GM23338 (cell line): ENCODE measurements around the gene EHMT2. TPM values are rescaled to one million over a fixed set of nuclear protein-coding genes. Genes with fewer than 3 reads are reported as not detected.

Source experiments
- ATAC-seq: fragments of 200-7000 bp; cut with Tn5 transposase; 3 replicates; pipeline ENCODE4 v1.9.1; 2020
- DNase-seq: peaks from one replicate; pipeline ENCODE4 v3.0.0-alpha.2; 2015; ENCODE audit warnings: low spot score
- H2AFZ ChIP-seq: fragments of 200-600 bp; sonication (generic); 2 replicates; pipeline ENCODE4 v1.8.0; 2016; ENCODE audit warnings: antibody characterized with exemption, mild to moderate bottlenecking, moderate library complexity
- H3F3A ChIP-seq: fragments of 200-600 bp; sonication (generic); replicated peaks from 2 replicates; pipeline ENCODE4 v1.8.0; 2017; ENCODE audit warnings: antibody characterized with exemption, mixed run types, low read depth
- H3K27ac ChIP-seq: fragments of 200-600 bp; sonication (generic); 2 replicates; pipeline ENCODE4 v1.6.1; 2016; ENCODE audit warnings: low read depth
- H3K27me3 ChIP-seq: fragments of 200-600 bp; sonication (generic); 2 replicates; pipeline ENCODE4 v1.8.0; 2016; ENCODE audit warnings: mild to moderate bottlenecking, mixed run types, moderate library complexity; ENCODE audit not compliant: insufficient read depth
- H3K36me3 ChIP-seq: fragments of 200-600 bp; sonication (generic); 2 replicates; pipeline ENCODE4 v1.8.0; 2016; ENCODE audit warnings: mild to moderate bottlenecking; ENCODE audit not compliant: insufficient read depth
- H3K4me1 ChIP-seq: fragments of 200-600 bp; sonication (generic); 2 replicates; pipeline ENCODE4 v1.8.0; 2016; ENCODE audit warnings: mild to moderate bottlenecking, moderate library complexity; ENCODE audit not compliant: insufficient read depth
- H3K4me2 ChIP-seq: fragments of 200-600 bp; sonication (generic); 2 replicates; pipeline ENCODE4 v1.7.1; 2017; ENCODE audit warnings: mixed run types
- H3K4me3 ChIP-seq: fragments of 200-600 bp; sonication (generic); 2 replicates; pipeline ENCODE4 v1.6.1; 2016; ENCODE audit warnings: mixed run types
- H3K79me2 ChIP-seq: fragments of 200-600 bp; sonication (generic); replicated peaks from 2 replicates; pipeline ENCODE4 v1.8.0; 2017; ENCODE audit warnings: mild to moderate bottlenecking; ENCODE audit not compliant: insufficient read depth
- H3K9me2 ChIP-seq: fragments of 200-600 bp; sonication (generic); 2 replicates; pipeline ENCODE4 v1.8.0; 2017; ENCODE audit not compliant: insufficient read depth
- H4K20me1 ChIP-seq: fragments of 200-600 bp; sonication (generic); replicated peaks from 2 replicates; pipeline ENCODE4 v1.8.0; 2017; ENCODE audit warnings: mild to moderate bottlenecking; ENCODE audit not compliant: insufficient read depth
- H3K27ac Mint-ChIP-seq: 2 replicates; pipeline ENCODE4 v1.8.0; 2020; ENCODE audit warnings: inconsistent platforms, mild to moderate bottlenecking, moderate library complexity, mixed read lengths
- H3K27me3 Mint-ChIP-seq: 3 replicates; pipeline ENCODE4 v1.8.0; 2022; ENCODE audit warnings: low read depth, mild to moderate bottlenecking, moderate library complexity, mixed read lengths, inconsistent platforms; ENCODE audit not compliant: insufficient read depth, poor library complexity
- H3K36me3 Mint-ChIP-seq: 3 replicates; pipeline ENCODE4 v1.8.0; 2021; ENCODE audit warnings: low read depth, mild to moderate bottlenecking, inconsistent platforms, moderate library complexity, mixed read lengths
- H3K4me1 Mint-ChIP-seq: 3 replicates; pipeline ENCODE4 v1.8.0; 2020; ENCODE audit warnings: mild to moderate bottlenecking, inconsistent platforms, mixed read lengths
- H3K4me3 Mint-ChIP-seq: 3 replicates; pipeline ENCODE4 v1.8.0; 2021; ENCODE audit warnings: moderate library complexity, mild to moderate bottlenecking, inconsistent platforms, mixed read lengths
- H3K9me3 Mint-ChIP-seq: 3 replicates; pipeline ENCODE4 v1.8.0; 2020; ENCODE audit warnings: moderate library complexity, mild to moderate bottlenecking, inconsistent platforms, mixed read lengths
- CREB1 ChIP-seq: fragments of 250-450 bp; sonication (Bioruptor Pico); IDR thresholded peaks from 2 replicates; pipeline ENCODE4 v1.5.0; 2020; ENCODE audit warnings: low read depth, mild to moderate bottlenecking, moderate library complexity
- EZH2 ChIP-seq: fragments of 200-600 bp; sonication (generic); IDR thresholded peaks from one replicate; pipeline ENCODE4 v1.8.0; 2017; ENCODE audit warnings: antibody characterized with exemption, mild to moderate bottlenecking, low read depth; ENCODE audit not compliant: unreplicated experiment
- EZH2phosphoT487 ChIP-seq: fragments of 200-600 bp; sonication (generic); IDR thresholded peaks from one replicate; pipeline ENCODE4 v1.8.1; 2018; ENCODE audit warnings: antibody characterized with exemption; ENCODE audit not compliant: unreplicated experiment
- JUNB ChIP-seq: IDR thresholded peaks from one replicate; pipeline ENCODE4 v1.6.1; 2016; ENCODE audit warnings: antibody characterized with exemption; ENCODE audit not compliant: unreplicated experiment
- NANOG ChIP-seq: IDR thresholded peaks from 2 replicates; pipeline ENCODE4 v1.6.1; 2016; ENCODE audit warnings: antibody characterized with exemption, borderline replicate concordance
- POLR2AphosphoS5 ChIP-seq: IDR thresholded peaks from 2 replicates; pipeline ENCODE4 v1.6.1; 2016; ENCODE audit warnings: antibody characterized with exemption, low read depth
- STAT1 ChIP-seq: IDR thresholded peaks from one replicate; pipeline ENCODE4 v1.6.1; 2016; ENCODE audit warnings: antibody characterized with exemption; ENCODE audit not compliant: unreplicated experiment
- ZNF114 ChIP-seq: fragments of 250-450 bp; sonication (Bioruptor Pico); IDR thresholded peaks from 2 replicates; pipeline ENCODE4 v1.5.0; 2020; ENCODE audit warnings: mild to moderate bottlenecking, moderate library complexity
- ZNF331 ChIP-seq: fragments of 250-450 bp; sonication (Bioruptor Pico); IDR thresholded peaks from 2 replicates; pipeline ENCODE4 v1.5.0; 2020; ENCODE audit warnings: low read depth, mild to moderate bottlenecking, moderate library complexity
- polyA plus RNA-seq: library from polyadenylated mRNA; unstranded; fragments of >200 nt; fragmentation: Nextera tagmentation; extraction: Ambion mirVana; gene quantifications from 2 replicates; pipeline ENCODE4 v1.2.1, GENCODE V29; 2016
- total RNA-seq: library from RNA; depleted of rRNA; stranded (reverse); fragments of >200 nt; shearing (Covaris generic); gene quantifications from 2 replicates; pipeline ENCODE4 v1.2.3, GENCODE V29; 2014
- TF ChIP-seq, protein P1 (sequence below): IDR thresholded peaks from one replicate; pipeline ENCODE4 v1.6.1; 2018; ENCODE audit warnings: antibody characterized with exemption; ENCODE audit not compliant: unreplicated experiment
- TF ChIP-seq, protein P2 (sequence below): IDR thresholded peaks from 2 replicates; pipeline ENCODE4 v1.6.1; 2016; ENCODE audit warnings: antibody characterized with exemption

Gene EHMT2
- total and polyA plus RNA-seq, 2 experiments from 2014 or later = 113 to 193 TPM

DNA sequence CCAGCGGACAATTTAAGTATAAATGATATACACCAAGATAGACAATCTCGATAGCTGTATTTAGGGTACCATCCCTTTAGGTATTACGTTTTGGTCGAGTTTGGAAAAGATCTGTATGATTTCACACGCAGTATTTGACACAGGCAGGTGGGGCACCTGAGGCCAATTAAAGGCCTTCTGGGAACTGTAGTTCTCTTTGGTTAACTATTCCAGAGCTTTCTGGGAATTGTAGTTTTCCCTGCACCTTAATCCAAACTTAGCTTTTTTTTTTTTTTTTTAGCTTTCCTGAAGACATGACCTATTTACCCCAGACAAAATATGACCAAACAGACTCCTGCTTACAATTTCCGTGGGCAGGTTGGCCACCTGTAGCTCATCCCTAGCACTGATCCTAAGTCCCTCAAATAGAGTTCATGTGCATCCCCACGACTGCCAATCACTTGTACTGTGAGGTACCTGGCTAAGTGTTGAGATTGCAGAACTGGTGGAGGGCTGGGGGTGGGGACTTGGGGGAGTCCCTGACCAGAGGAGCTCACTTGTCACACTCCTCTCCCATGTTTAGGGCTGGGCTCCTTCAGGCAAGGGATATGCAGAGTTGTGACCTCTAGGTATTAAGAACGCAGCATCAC, 999 bp upstream of the EHMT2 start:
- ATAC-seq (peak; percentile 37), DNase-seq (peak; percentile 86)
- no peaks in the 10 kb centered on the region for H3K9me3 Mint-ChIP-seq
- H3K27me3 Mint-ChIP-seq = peaks cover 23% of the 10 kb centered on the region
- H3K27ac Mint-ChIP-seq = peak overlapping the region; percentile 91
- TF ChIP-seq POLR2AphosphoS5 (no peak; the same call in 1 of the 2 replicates), ZNF114 (CRISPR knock-in tag) (no peak), STAT1 (no peak), CREB1 (CRISPR knock-in tag) (no peak), EZH2 (no peak), NANOG (peak; percentile 48; the same call in 1 of the 2 replicates), JUNB (no peak), EZH2phosphoT487 (no peak), ZNF331 (no peak)
- TF ChIP-seq, protein P1, sequence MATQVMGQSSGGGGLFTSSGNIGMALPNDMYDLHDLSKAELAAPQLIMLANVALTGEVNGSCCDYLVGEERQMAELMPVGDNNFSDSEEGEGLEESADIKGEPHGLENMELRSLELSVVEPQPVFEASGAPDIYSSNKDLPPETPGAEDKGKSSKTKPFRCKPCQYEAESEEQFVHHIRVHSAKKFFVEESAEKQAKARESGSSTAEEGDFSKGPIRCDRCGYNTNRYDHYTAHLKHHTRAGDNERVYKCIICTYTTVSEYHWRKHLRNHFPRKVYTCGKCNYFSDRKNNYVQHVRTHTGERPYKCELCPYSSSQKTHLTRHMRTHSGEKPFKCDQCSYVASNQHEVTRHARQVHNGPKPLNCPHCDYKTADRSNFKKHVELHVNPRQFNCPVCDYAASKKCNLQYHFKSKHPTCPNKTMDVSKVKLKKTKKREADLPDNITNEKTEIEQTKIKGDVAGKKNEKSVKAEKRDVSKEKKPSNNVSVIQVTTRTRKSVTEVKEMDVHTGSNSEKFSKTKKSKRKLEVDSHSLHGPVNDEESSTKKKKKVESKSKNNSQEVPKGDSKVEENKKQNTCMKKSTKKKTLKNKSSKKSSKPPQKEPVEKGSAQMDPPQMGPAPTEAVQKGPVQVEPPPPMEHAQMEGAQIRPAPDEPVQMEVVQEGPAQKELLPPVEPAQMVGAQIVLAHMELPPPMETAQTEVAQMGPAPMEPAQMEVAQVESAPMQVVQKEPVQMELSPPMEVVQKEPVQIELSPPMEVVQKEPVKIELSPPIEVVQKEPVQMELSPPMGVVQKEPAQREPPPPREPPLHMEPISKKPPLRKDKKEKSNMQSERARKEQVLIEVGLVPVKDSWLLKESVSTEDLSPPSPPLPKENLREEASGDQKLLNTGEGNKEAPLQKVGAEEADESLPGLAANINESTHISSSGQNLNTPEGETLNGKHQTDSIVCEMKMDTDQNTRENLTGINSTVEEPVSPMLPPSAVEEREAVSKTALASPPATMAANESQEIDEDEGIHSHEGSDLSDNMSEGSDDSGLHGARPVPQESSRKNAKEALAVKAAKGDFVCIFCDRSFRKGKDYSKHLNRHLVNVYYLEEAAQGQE = no peak
- TF ChIP-seq, protein P2, sequence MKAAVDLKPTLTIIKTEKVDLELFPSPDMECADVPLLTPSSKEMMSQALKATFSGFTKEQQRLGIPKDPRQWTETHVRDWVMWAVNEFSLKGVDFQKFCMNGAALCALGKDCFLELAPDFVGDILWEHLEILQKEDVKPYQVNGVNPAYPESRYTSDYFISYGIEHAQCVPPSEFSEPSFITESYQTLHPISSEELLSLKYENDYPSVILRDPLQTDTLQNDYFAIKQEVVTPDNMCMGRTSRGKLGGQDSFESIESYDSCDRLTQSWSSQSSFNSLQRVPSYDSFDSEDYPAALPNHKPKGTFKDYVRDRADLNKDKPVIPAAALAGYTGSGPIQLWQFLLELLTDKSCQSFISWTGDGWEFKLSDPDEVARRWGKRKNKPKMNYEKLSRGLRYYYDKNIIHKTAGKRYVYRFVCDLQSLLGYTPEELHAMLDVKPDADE = peak; percentile 91
- Histone ChIP-seq H3K4me2 (peak overlapping the region; percentile 98), H3K36me3 (peaks cover 18% of the 10 kb centered on the region), H3K4me3 (peak overlapping the region; percentile 85), H2AFZ (peak overlapping the region; percentile 56; the same call in 1 of the 2 replicates), H3K79me2 (peaks cover 15% of the 10 kb centered on the region; the same call in 1 of the 2 replicates), H3K27ac (peak overlapping the region; percentile 72; the same call in 1 of the 2 replicates), H3F3A (peaks cover 17% of the 10 kb centered on the region; the same call in 1 of the 2 replicates), H3K4me1 (peaks cover 13% of the 10 kb centered on the region; the same call in 1 of the 2 replicates), H3K27me3 (no peaks in the 10 kb centered on the region), H4K20me1 (peaks cover 7% of the 10 kb centered on the region; the same call in 1 of the 2 replicates), H3K9me2 (no peaks in the 10 kb centered on the region)
- H3K36me3 Mint-ChIP-seq = peaks cover 53% of the 10 kb centered on the region
- H3K4me3 Mint-ChIP-seq = peak overlapping the region; percentile 91
- peaks cover 31% of the 10 kb centered on the region for H3K4me1 Mint-ChIP-seq
